GM19099 (cell line): ENCODE data around the gene RNF168.

Experiments used
- POLR2A ChIP-seq: IDR thresholded peaks from 3 replicates; pipeline ENCODE4 v1.6.1; 2011; ENCODE audit warnings: low read depth; ENCODE audit not compliant: insufficient read length; ENCODE audit errors: extremely low read depth

The RNF168 gene

DNA sequence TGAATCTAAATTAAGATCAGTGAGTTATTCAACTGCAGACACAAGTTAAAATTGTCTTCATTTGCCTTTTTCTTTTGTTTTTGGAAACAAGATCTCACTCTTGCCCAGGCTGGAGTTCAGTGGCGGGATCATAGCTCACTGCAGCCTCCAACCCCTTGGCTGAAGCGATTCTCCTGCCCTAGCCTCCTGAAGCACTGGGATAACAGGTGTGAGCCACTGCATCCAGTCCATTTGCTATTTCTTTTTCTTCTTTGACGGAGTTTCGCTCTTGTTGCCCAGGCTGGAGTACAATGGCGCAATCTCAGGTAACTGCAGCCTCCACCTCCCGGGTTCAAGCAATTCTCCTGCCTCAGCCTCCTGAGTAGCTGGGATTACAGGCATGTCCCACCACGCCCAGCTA is 10.3 kb downstream of the RNF168 start:
- TF ChIP-seq POLR2A = no peak

DNA sequence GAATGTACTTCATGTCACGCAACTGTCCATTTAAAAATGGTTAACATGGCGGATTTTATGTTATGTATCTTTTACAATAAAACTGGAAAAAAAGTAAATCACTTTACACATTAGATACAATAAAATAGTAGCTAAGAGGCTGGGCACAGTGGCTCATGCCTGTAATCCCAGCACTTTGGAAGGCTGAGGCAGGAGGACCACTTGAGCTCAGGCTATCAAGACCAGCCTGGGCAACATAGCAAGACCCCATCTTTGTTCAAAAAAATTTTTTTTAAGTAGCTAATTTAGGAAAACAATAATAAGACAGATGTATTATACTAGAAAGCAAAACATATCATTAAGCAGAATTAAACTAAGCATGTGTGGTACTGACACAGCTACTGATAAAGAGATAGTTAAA is 11.5 kb downstream of the RNF168 start:
- TF ChIP-seq POLR2A = no peak

DNA sequence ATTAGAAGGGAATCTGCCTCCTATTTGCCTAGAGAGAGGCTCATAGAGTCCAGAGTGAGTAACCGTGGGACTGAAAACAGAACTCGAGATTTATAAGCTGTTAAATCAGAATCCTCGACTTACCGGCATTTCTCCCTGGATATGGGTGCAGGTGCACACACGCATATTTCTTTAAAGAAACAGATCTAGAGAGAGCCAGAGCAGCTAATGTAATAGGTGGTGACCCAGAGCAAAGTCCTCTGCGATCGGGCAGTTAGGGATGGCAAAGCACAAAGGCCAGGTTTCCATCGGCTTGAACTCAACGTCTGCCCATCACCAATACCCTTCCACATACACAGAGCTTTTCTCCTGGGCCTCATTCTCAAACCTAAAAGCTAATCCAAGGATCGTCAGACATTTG is 13.8 kb downstream of the RNF168 start:
- TF ChIP-seq POLR2A = no peak

DNA sequence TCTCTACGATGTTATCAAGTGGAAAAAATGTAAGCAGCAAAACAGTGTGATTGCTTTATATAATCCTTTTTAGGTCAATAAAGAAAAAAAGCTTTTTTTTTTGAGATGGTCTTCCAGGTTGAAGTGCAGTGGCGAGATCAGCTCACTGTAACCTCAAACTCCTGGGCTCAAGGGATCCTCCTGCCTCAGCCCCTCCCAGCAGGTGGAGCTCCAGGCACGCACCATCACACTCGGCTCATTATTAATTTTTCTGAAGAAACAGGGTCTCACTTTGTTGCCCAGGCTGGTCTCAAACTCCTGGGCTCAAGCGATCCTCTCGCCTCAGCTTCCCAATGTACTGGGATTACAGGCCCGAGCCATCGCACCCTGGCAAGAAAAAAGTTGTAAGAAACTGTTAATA is 17.3 kb downstream of the RNF168 start:
- TF ChIP-seq POLR2A = no peak

DNA sequence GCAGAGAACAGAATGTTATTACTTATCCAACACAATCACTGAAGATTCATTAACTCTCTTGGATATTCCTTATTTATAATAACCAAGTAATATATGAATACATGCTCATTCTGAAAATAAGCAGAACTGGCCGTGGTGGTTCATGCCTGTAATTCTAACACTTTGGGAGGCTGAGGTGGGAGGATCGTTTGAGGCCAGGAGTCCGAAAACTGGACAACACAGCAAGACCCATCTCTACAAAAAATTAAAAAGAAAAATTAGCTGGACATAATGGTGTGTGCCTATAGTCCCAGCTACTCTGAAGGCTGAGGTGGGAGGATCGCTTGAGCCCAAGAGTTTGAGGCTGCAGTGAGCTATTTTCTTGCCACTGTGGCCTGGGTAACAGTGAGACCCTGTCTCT is 25.9 kb downstream of the RNF168 start:
- no peak for TF ChIP-seq POLR2A

DNA sequence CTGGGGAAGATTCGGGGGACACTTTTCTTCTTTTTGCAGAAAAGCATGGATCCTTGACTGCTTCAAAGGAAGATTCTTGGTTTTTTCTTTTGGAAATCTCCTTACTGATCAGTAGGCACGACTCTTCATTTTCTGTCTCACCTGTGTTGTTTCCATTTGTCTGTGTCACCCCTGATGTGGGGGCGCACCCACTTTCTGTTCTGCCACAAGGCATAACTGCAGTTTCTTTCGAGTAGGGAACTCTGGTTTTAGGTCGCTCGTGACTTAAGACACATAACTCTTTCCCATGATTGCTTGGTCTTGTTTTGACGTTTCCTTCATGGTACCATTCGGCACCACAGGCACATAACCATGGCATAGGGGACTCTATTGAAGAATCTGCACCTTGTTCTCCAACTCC is 31.3 kb downstream of the RNF168 start:
- no peak for TF ChIP-seq POLR2A

DNA sequence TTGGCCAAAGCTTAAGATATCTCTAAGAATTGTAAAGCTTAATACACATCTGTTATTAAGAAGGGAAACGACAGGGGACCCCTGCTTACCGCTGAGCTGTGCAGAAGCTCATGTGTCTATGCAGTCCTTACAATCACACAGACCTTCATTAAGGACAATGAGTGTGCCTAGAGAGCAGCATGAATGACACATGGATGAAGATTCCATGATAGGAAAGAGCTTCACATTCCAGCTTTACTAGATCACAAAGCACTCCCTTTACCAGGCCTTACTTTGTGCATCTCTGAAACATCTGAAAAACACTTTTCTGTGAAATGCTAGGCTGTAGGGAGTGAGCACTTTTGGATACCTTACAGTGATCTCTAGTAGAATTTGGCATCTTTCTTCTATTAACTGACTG is 32.0 kb downstream of the RNF168 start:
- no peak for TF ChIP-seq POLR2A

DNA sequence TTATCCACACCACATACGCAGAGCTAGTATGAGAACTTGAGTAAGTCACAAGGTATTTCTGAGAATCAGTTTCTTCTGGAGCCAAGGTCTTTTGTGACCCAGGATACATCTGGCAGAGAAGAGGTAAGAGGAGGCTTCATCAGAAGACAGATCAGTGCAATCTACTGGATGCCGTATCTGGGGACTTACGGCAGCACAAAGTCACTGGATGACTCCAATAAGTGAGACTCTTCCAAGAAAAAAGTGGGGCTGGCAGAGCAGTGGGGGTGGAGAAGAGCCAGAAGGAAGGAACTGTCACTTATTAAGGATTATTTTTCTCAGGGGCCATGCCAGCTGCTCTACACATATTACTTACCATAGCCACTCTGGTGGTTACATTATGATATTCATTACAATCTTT is 39.8 kb downstream of the RNF168 start:
- no peak for TF ChIP-seq POLR2A

DNA sequence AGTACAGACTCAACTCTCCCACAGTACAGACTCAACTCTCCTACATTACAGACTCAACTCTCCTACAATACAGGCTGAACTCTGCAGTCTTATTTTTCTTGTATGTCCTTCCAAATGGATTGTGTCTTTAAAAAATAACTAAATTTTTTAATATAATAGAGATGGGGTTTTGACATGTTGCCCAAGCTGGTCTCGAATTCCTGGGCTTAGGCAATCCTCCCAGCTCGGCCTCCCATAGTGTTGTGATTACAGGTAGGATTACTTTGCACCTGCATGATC is 40.2 kb downstream of the RNF168 start:
- no peak for TF ChIP-seq POLR2A

DNA sequence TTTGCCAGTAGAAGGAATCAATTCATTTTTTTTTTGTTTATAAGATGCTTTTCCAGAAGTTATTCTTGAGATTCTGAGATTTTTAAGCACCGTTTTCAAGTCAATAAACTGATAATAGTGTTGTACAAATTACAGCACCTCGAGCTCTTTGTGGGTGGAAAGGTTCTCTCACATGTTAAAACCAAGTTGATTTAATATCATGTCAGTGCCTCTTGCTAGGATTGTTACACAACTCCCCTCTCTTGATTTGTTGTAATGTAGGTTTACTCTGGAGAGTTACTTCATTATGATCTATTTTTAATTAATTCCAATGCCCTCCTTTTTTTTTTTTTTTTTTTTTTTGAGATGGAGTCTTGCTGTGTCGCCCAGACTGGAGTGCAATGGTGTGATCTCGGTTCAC is 45.5 kb downstream of the RNF168 start:
- no peak for TF ChIP-seq POLR2A

DNA sequence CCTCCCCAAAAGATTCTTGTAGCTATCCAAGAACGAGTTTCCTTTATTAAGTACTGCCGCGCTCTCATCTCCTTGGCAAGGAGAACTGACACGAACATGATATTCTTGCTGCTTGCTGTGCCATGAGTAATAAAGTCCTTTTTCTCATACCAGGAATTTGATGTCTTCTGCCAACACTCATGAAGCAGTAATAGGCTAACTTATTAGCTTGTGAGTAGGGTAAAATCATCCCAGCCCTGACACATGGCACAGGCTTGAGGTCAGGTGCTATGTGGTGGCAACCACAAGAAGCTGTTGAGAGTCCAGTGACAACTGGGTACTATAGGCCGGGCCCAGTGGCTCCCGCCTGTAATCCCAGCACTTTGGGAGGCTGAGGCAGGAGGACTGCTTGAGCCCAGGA is 48.6 kb downstream of the RNF168 start:
- no peak for TF ChIP-seq POLR2A

DNA sequence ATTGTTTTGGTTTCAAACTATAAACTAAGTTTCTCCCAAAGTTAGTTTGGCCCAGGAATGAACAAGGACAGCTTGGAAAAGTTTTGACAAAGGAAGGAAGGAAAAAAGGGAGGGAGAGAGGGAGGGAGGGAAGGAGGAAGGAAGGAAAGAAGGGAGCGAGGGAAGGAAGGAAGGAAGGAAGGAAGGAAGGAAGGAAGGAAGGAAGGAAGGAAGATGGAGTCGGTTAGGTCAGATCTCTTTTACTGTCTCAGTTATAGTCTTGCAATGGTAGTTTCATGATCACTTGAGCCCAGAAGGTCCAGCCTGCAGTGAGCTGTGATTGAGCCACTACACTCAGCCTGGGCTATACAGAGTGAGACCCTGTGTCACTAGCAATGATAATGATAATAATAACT is 59.1 kb downstream of the RNF168 start:
- TF ChIP-seq POLR2A = no peak

DNA sequence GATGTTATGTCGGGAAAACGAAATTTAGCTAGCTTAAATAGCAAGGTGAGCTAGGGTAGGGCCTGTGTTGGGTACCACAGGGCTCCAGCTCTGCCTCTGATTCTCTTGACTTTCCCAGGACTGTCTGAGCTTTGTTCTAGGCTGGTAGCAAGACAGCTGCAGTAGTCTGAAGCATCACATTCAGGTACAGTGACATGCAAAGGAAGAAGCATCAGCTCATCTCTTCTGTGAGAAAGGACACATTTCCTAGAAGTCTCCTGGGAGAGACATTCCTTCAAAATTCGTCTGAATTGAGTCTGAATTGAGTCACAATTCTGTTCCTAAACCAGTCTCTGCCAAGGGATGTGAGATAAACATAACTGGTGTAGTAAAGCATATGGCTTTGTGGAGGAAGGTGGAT is 62.9 kb downstream of the RNF168 start:
- TF ChIP-seq POLR2A = no peak

DNA sequence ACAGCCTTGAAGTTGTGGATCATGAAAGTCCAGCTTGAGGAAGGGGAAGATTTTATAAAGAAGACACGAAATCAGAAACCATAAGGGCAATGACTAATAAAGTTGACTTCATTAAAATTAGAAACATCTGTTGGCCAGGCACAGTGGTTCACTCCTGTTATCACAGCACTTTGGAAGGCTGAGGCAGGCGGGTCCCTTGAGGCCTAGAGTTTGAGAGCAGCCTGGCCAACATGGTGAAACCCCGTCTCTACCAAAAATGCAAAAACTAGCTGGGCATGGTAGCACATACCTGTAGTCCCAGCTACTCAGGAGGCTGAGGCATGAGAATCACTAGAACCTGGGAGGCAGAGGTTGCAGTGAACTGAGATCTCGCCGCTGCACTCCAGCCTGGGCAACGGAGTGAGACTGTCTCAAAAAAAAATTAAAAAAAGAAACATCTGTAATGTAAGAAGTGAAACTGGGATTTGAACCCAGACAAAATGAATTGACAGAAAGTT is 63.5 kb downstream of the RNF168 start:
- TF ChIP-seq POLR2A = no peak

DNA sequence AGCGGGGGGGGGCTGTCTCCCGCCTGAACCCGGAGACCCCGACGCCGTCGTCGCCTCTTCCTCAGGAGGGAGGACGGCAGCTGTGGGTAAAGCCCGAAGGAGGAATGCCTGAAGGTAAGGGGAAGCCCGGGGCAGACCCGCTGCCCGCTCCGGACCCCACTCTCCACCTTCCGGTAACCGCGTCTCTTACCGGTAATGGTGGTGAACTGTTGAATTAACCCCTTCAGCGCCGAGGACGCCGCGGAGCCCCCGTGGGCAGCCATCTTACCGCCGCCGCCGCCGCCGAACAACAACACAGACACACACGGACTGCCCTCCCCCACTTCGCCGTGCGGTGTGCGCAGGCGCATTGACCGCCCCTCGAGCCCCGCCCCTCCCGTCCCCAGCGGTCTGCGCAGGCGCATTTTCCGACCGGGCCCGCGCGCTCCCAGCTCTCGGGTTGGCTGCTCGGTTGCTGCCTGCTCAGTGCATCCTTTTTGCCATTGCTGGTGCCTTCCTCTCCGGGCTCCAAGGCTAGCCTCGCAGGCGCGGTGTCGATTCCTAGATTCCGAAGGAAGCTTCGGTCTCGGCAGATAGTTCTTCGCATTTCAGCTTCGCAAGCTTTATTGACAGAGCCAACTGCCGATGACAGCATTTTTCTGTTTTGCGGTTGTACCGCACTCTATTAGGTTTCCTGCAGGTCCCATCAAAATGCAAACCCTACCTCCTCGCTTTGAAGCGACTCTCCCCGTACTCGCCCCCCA is 71.3 kb downstream of the RNF168 start, which contains the start of gene UBXN7:
Gene UBXN7 (minus strand): TSS at position 291 of the 743 bp plus-strand sequence. CDS start 28 bp downstream, at position 263.
- peak; percentile 85 for TF ChIP-seq POLR2A

DNA sequence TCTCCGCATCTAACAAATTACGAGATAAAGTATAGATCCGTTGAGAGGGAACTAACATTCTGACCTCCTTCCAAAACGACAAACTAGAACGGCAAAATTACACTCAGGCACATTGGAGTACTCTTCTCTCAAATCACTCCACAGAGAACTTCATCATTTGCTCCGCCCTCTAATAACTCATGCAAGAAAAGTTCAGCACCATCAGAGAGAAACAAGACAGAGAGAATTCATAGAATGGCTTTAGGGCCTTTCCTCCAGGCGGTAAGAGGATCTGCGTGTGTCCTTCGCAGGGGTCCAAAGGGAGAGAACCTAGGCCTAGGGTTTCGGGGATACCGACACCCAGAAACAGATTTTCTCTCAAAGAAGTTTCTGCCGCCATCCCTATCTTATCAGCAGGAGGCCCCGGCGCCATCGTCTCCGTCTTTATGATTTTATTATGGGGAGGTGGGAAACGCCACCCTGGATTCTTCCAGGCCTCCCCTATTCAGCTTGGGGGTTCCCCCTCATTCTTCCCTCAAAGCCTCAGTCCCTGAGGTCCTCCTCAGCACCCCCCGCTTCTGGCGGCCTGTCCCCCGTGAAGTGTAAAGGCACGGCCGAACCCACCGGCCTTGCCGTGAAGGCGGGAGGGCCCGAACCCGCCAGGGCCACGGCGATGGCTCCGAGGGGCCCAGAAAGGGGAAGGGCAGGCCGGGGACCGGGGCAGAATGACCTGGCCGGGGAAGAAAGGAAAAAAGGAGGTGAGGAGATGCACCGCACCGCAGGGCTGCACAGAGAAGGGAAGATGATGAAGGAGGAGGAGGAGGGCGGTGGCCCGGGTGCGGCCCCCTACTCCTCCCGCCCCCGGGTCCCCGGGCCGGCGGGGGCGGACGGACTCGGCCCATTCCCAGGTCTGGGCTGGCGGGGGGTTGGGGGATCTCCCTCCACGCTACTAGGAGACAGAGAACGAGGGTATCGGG is 72.1 kb downstream of the RNF168 start:
- TF ChIP-seq POLR2A = peak; percentile 26
